Measurements from ENCODE around the gene KAZN. TPM values are rescaled to one million over a fixed set of nuclear protein-coding genes. Genes with fewer than 3 reads are reported as not detected.

Gene KAZN
- total RNA-seq, 2 donors from 2014 or later: 3.4 to 12.2 TPM

DNA sequence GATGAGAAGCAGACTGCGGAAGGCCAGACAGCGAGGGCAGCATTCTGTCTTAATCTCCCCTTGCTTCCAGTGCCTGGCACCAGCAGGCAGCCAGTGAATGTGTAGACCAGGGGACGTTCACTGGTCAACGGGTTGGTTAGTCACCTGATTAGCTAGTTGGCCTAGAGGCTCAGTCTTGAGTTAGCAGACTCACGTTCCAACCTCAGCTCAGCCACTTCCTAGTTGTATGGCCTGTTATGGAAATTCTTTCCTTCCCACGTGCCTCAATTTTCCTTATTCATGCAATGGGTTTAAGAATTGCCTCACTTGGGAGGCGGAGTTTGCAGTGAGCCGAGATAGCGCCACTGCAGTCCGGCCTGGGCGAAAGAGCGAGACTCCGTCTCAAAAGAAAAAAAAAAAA, 305.4 kb downstream of the KAZN start:
- intact Hi-C loops (cut with DNase I): no loop called here
- DNase-seq: no peak
- ATAC-seq: no peak
- H3K27ac ChIP-seq: no peak overlapping the region
- no peaks in the 10 kb centered on the region for H3K27me3 ChIP-seq
- no peaks in the 10 kb centered on the region for H3K36me3 ChIP-seq (replicated peaks in 1 of 2; ENCODE audit: insufficient read depth in 1 of 2, low read depth in 2 of 2)
- no peaks in the 10 kb centered on the region for H3K4me1 ChIP-seq
- H3K9me3 ChIP-seq: no peaks in the 10 kb centered on the region
- TF ChIP-seq, protein P1, sequence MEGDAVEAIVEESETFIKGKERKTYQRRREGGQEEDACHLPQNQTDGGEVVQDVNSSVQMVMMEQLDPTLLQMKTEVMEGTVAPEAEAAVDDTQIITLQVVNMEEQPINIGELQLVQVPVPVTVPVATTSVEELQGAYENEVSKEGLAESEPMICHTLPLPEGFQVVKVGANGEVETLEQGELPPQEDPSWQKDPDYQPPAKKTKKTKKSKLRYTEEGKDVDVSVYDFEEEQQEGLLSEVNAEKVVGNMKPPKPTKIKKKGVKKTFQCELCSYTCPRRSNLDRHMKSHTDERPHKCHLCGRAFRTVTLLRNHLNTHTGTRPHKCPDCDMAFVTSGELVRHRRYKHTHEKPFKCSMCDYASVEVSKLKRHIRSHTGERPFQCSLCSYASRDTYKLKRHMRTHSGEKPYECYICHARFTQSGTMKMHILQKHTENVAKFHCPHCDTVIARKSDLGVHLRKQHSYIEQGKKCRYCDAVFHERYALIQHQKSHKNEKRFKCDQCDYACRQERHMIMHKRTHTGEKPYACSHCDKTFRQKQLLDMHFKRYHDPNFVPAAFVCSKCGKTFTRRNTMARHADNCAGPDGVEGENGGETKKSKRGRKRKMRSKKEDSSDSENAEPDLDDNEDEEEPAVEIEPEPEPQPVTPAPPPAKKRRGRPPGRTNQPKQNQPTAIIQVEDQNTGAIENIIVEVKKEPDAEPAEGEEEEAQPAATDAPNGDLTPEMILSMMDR (IDR thresholded peaks at IDR 0.05): no peak
- 90 to 93% methylated on average over 13 of the region's 13 CpGs for WGBS, 2 donors
- no peak overlapping the region for H3K4me3 ChIP-seq

DNA sequence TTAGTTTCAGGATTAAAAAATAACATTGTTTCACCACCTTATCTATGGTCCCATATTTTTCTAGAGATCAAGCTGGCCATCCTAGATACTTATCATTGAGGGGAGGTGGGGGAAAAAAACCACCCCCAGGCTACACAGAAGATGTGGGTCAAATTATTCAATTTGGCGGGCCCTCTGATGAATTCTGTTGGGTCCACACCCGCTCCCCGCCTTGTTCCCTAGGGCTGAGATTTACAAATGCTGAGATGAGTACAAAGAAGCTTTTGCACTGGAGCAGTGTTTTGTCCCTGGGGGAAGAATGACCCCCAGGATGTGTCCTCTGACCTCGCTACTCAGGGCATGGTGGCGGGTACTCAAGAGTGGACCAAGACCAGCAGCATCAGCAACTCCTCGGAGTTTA, 308.2 kb downstream of the KAZN start:
- ATAC-seq (no peak), DNase-seq (no peak)
- no peak overlapping the region for H3K4me3 ChIP-seq
- 97 to 98% methylated on average over 6 of the region's 6 CpGs for WGBS, 2 donors
- no peak overlapping the region for H3K27ac ChIP-seq
- H3K27me3 ChIP-seq: no peaks in the 10 kb centered on the region
- no peaks in the 10 kb centered on the region for H3K9me3 ChIP-seq
- no peaks in the 10 kb centered on the region for H3K36me3 ChIP-seq (replicated peaks in 1 of 2; ENCODE audit: insufficient read depth in 1 of 2, low read depth in 2 of 2)
- H3K4me1 ChIP-seq: no peaks in the 10 kb centered on the region
- TF ChIP-seq, protein P1 (IDR thresholded peaks at IDR 0.05): no peak
- TF ChIP-seq POLR2A (IDR thresholded peaks at IDR 0.05): no peak
- intact Hi-C loops (cut with DNase I): no loop called here

DNA sequence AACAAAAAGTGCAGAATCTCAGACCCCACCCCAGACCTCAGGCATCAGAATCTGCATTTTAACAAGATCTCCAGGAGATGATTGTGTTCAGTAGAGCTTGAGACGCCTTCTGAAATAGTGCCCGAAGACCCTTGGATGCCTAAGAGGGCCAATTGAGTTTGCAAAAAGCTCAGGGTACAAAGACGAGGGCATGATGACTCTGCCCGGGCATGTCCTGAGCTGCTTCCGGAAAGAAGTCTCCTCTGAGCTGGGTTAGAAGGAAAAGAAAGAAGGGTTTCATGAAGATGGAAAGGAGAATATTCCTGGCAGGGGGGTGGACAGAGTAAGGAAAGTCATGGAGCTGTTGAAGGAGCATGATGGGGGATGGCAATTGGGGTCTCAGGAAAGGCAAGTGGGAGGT, 308.9 kb downstream of the KAZN start:
- TF ChIP-seq, protein P1 (IDR thresholded peaks at IDR 0.05): no peak
- no peak for TF ChIP-seq POLR2A (IDR thresholded peaks at IDR 0.05)
- DNase-seq (no peak), ATAC-seq (no peak)
- 90 to 91% methylated on average over 5 of the region's 5 CpGs for WGBS, 2 donors
- no peak overlapping the region for H3K27ac ChIP-seq
- intact Hi-C loops (cut with DNase I): no loop called here
- H3K4me3 ChIP-seq: no peak overlapping the region
- no peaks in the 10 kb centered on the region for H3K9me3 ChIP-seq
- H3K27me3 ChIP-seq: no peaks in the 10 kb centered on the region
- no peaks in the 10 kb centered on the region for H3K36me3 ChIP-seq (replicated peaks in 1 of 2; ENCODE audit: insufficient read depth in 1 of 2, low read depth in 2 of 2)
- no peaks in the 10 kb centered on the region for H3K4me1 ChIP-seq

DNA sequence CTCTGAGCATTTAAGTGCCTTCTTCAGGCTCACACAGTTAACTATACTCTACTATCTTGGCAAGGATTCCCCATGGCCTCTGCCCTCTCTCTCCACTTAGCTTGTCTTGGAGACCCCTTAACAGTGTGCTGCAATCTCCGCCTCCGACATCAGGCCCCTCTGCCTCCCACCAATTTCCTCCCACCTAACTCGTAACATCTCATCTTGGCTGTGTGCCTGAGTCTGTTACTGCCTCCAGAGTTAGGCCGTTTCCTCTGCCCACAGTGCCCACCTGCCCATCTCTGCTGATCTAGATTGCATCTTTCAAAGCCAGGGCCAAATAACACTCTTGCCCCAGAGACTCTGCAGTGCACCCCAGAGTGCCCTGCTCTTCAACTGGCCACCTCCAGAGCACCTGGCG, 310.8 kb downstream of the KAZN start:
- intact Hi-C loops (cut with DNase I): no loop called here
- 94 to 96% methylated on average over 5 of the region's 5 CpGs for WGBS, 2 donors

DNA sequence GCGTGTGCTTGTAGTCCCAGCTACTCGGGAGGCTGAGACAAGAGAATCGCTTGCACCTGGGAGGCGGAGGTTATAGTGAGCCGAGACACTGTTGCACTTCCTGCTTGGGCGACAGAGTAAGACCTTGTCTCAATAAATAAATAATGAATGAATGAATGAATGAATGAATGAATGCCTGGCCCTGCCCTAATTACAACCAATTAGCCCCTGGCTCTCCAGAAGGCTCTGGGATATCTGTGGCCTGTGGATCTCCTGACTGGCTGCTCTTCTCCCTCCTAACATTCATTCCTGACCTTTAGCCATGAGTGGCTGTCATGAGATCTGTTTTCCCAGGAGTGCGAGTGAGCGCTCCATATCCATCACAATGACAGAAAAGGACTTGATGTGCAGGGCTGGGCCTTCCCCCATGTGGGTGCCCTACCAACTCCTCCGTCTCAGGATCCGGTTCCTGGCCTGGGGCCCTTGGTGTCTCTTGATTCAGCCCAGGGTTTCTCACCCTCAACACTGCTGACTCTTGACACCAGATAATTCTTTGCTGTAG, 311.5 kb downstream of the KAZN start:
- no peak for ATAC-seq
- intact Hi-C loops (cut with DNase I): no loop called here
- TF ChIP-seq, protein P1 (IDR thresholded peaks at IDR 0.05): no peak
- TF ChIP-seq POLR2A (IDR thresholded peaks at IDR 0.05): no peak
- no peaks in the 10 kb centered on the region for H3K9me3 ChIP-seq
- 92 to 95% methylated on average over 10 of the region's 10 CpGs for WGBS, 2 donors
- no peak for DNase-seq
- no peaks in the 10 kb centered on the region for H3K27me3 ChIP-seq
- H3K4me1 ChIP-seq: no peaks in the 10 kb centered on the region
- H3K36me3 ChIP-seq (replicated peaks in 1 of 2; ENCODE audit: insufficient read depth in 1 of 2, low read depth in 2 of 2): no peaks in the 10 kb centered on the region
- no peak overlapping the region for H3K4me3 ChIP-seq
- H3K27ac ChIP-seq: no peak overlapping the region

More for the DNA sequence above, 310.8 kb downstream of the KAZN start:
- no peaks in the 10 kb centered on the region for H3K36me3 ChIP-seq (replicated peaks in 1 of 2; ENCODE audit: insufficient read depth in 1 of 2, low read depth in 2 of 2)
- H3K4me1 ChIP-seq: no peaks in the 10 kb centered on the region
- H3K9me3 ChIP-seq: no peaks in the 10 kb centered on the region
- TF ChIP-seq, protein P1 (IDR thresholded peaks at IDR 0.05): no peak
- TF ChIP-seq POLR2A (IDR thresholded peaks at IDR 0.05): no peak
- no peak overlapping the region for H3K27ac ChIP-seq
- no peak overlapping the region for H3K4me3 ChIP-seq
- H3K27me3 ChIP-seq: no peaks in the 10 kb centered on the region
- no peak for ATAC-seq
- DNase-seq: no peak

Data from body of pancreas (tissue), 4 donors.